ENCODE results near the gene ANO4. TPM values are rescaled to one million over a fixed set of nuclear protein-coding genes. Genes with fewer than 3 reads are reported as not detected.
A peak's percentile ranks its signal among the peaks of the same experiment; 100 is the strongest.

Gene ANO4
- 2.6 TPM for total RNA-seq

DNA sequence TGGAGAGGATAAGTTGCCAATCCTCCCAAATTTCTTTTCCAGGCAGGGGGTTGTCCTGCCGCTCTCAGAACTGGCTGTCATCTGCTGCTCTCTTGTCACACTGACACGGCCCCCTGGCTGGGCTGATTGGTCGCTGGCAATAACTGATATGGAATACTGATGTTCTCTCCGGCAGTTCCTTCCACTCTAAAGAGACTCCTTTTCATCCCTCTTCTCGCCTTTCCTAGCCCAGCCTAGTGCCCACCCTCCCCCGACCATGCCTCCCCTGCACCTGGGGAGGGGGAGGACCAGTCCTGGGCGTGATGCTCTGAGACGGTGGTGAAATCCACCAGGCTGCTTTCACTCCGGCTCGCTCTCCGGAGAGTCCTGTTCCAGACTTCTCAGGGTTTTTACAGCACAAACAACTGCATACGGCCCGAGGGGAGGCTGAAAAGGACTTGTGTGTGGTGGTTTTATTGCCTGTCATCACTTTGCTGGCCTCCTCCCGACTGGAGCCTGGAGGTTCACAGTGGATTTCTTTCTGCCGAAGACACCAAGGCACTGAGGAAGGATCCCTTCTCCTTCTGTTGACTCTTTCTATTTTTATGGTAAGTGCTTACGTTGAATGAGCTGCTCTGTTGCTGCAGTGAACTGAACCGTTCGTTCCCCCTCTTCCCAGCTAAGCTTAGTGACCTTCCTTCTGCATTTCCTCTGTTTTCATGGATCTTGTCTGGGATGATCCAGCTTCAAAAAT is at the start of gene ANO4:
ANO4 (plus strand) TSS at position 336 of the 733 bp plus-strand sequence. CDS start 107,010 bp downstream, outside the sequence.
- peak; percentile 5 for DNase-seq

DNA sequence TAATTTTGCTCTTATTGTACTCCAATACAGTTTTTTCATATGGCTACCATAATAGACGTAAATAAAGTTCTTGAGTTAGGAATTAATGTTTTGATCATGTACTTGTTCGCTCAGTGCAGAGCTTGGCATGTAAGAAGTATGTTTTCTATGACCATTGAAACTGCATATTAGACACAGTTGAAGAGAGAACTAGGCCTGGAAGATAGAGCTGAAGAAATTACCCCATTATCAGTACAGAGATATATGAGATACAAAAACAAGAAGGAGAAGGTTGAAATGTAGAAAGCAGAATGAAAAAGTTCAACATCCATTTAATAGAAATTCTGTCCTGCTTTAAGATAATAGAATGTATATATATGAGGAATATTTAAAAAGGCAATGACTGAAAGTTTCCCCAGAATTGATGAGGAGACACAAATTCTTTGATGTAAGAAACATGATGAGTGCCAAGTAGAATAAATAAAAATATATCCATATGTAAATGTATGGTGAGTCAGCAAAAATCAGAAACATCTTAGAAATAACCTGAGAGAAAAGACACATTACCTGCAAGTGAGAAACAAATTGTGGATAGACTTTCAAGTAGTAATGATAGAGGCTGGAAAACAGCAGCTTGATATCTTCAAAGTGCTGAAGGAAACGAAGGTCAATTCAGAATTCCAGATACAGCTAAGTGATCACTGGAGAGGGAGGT is 49.1 kb upstream of the ANO4 start:
- no peak for DNase-seq

DNA sequence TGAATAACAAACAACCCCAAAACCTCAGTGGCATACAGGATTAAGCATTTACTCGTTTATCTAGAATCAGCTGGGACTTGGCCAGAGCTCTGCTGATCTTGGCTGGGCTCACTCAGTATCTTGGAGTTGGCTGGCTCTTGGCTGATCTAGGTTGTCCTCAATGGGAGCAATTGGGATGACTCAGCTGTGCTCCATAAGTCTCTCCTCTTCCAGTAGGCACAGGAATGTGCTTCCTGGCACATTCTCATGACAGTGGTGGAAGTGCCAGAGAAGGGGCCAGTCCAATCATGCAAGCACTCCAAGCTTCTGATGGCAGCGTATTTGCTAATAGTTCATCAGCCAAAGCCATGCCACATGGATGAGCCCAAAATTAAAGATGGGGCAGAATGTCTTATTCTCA is 41.7 kb upstream of the ANO4 start:
- no peak for DNase-seq

DNA sequence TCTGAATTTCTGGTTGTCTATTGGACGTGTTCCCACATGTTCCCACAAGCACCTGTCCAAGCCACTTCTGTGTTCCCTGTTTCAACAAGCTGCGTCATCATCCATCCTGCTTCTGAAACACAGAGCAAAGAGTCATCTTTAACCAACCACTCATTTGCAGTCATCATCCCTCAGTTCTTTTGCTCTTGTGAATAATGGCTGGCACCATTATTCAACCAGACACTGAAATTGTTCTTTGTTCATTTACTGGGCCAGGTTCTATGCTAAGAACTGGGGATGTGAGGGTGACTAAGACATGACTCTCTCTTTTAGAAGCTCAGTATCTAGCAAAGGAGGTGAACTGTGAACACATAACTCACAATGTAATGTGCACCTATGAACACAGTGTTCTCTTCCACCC is 40.7 kb upstream of the ANO4 start:
- no peak for DNase-seq

DNA sequence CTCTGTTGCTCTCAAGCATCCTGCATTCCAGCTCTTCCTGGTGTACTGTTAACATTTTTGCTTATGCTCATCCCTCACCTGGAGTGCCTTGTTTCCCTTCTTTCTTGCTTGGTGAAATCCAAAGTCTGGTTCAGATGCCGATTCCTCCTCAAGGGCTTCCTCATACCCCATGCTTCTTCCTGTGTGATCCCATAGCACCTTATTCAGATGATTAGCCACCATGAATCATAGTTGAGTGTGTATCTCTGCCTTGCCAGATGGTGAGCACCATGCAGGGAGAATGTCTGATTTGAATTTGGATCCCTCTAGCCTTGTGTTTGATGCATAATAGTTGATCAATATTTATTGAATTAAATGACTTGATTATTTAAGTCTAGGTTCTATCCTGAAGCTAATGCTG is 39.4 kb upstream of the ANO4 start:
- DNase-seq, result no peak

DNA sequence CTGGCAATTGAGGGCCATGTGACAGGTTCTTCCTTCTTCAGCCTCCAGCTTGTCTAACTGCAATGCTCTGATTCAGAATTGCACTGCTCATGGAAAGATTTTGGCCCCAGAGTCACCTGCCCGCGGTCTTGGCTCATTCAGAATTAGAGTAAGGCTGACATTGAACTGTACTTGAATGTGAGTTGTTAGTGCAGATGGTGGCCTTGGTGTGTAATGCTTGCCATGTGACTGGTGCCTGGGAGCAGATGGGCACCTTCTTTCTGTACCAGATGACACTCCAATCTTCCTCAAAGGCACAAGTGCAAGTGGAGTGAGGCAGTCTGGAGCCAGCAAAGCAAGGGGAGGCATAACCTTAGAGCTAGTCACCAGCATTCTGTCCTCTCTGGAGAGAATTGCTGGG is 36.5 kb upstream of the ANO4 start:
- no peak for DNase-seq

DNA sequence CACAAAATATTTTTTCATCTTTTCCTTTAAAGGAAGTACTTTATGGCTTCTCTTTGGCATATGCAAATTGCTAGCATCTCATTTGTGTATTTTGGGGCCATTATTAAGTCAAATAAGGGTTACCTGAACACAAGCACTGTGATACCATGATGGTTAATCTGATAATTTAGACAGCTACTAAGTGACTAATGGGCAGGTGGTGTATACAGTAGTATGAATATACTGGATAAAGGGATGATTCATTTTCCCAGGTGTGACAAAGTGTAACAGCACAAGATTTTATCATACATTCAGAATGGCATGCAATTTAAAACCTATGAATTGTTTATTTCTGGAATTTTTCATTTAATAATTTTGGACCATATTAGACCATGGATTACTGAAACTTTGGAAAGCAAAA is 27.2 kb upstream of the ANO4 start:
- DNase-seq, result no peak

DNA sequence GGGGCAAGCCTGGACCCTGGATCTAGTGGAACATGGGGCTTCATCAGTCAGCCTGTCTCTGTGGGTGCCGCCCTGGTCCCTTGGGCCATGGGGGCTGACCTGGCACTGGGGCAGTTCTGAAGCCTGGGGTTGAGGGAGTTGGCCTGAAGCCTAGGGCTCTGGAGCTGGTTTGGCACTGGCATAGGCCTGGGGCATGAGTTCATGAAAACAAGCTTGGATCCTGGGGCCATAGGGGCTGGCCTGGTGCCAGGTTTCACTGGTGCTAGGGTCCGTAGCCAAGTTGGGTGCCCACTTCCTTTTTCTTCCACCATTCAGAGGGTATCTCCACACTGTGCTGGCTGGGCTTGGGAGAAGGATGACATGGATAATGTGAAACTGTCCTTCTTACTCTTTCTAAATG is 26.6 kb upstream of the ANO4 start:
- no peak for DNase-seq

DNA sequence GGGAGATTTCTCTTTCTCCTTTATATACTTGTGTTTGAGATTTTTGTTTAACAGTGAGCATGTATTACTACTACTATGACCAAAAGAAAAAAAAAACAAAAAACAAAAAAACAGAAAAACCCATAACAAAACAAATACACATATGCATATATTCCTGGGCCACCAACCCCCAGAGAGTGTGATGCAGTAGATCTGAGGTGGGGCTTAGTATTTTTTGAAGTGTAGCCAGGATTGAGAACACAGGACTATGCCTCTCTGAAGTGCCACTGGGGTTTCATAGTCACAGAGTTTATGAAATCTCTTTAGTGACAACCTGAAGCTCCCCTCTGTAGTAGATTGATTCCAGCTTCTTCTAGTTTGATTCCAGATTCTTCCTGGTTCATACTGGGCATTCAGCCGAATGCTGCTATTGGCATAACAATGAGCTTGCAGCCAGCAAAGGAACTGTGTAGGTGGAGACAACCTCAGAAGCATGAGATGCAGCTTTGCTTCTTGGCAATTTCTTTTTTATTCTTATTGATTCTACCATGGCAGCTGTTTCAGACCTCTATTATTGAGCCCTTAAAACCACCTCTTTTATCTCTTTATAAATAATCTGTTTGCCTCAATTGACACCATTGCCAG is 15.5 kb upstream of the ANO4 start:
- no peak for DNase-seq

DNA sequence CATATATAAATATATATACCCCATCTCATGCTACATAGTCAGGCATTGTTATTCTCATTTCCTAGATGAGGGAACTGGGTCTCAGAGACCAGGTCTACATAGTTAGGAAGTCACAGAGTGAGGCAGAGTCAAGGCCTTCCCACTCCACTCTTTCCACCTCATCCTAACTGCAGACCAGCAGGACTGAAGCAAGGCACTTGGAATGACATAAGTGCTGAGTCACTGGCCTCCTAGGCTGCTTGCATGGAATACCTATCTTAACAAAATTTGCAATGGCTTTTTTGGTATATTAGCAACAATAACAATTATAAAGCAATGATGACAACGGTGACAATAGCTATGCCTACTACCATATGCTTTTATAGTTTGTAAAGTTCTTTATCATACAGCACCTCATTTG is 5.4 kb upstream of the ANO4 start:
- no peak for DNase-seq

DNA sequence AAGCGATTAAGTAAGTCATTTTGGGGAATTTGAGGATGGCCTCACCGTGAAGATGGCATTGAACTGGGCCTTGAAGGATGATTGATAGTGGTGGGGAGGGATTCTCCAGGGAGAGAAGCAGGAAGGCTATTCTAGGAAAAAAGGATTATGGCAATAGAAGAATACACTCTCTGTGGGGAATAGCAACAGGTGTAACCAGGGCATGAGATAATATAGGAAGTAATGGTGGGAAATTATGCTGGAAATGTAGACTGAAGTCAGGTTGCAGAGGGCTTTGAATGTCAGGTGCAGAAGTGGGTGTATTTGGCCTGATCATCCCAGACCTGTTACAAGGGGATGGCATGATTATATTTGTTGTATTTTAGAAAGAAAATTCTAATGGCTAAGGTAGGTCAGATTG is 4.6 kb upstream of the ANO4 start:
- DNase-seq, result no peak

DNA sequence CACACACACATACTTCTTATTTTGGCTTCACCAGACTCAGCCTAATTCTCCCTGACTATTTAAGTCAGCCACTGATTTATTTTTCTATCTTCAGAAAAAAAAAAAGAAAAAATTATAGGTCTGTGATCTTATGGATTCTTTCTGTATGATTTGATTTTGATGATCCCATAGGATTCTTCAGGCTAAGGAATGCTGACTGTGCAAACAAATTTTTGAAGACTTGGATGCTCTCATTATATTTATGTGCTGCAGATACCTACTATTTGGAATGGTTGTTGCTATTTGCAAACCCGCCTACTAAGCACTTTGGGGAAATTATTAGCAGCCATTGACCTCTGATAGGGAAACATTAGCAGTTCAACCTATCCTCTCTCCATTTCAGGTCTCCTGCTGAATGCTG is 4.0 kb upstream of the ANO4 start:
- DNase-seq, result no peak

DNA sequence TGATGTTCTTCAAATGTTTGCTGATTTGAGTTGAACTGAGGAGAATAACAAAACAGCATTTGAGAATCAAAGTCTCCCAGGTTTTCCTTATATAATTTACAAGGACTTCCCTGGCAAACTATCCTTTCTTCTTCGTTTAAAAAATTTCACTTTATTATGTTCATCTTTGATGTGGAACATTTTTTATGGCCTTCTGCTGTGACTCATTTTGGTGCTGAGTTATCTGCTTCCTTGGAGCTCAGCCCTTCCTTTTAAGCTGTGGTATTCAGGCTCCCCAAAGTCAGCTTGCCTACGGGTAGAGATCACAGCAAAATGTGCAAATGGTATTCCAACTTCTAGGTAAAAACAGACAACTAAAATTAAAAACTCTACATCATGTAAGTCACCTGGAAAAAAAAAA is 1.4 kb upstream of the ANO4 start:
- DNase-seq, result no peak

DNA sequence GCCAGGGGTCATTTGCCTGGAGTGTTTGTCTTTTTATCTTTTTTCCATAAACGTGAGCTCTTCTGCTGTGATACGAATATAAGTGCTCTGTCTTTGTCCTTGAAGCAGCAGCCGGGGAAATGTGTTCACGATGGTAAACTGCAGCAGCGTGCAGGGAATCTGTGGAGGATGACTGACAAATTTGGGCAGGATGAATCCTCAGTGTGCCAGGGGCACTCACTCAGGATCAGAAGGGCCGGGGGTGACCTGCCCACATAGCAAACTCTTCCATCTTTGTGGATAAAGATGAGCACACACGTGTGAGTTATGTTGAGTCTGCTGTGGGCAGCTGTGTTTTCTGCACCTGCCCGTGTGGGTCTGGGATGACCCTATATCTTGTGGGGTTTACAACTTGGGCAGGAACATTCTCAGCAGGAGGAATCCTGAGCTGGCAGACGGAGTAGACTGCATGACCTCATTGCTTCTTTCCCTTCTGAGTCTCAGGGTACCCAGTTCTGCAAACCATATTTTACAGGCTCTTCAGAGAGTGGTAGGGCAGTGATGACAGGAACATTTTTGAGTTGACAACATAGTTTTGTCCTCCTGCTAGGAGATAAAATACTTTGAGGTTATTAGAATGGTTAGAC is 711 bp downstream of the ANO4 start:
- DNase-seq, result no peak

DNA sequence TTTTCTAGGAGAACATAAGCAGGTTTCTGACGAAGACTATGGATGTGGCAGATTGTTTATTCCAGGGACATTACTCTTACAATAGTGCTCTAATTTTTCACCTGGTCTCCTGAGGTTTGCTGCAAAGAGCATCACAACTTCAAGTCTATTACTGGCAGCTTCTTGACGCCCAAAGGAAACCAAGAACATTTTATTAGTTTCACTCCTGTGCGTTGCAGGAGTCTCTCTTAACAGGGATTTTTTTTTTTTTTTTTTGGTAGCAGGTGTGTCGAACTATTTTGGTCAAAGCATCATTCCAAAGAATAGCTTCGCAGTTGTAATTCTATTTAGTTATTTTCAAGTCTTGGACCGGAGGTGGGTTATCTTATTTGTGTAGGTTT is 1.2 kb downstream of the ANO4 start:
- no peak for DNase-seq

DNA sequence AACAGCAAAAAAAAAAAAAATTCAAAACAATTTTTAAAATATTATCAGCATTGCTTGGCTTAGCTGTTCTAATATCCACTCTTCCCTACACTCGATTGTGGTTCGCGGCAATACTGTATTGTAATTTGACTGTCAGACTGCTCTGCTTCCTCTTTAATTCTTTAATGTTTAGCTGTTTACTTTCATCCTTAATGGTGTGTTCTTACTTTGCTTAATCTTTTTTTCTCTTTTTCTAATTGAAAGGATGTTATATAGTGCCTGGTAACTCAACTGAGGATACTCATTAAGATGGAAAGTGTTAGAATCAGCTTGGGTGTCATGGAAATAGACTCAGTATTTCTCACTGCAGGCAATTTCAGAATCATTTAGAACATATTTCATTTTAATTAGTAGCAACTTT is 2.0 kb downstream of the ANO4 start:
- no peak for DNase-seq

DNA sequence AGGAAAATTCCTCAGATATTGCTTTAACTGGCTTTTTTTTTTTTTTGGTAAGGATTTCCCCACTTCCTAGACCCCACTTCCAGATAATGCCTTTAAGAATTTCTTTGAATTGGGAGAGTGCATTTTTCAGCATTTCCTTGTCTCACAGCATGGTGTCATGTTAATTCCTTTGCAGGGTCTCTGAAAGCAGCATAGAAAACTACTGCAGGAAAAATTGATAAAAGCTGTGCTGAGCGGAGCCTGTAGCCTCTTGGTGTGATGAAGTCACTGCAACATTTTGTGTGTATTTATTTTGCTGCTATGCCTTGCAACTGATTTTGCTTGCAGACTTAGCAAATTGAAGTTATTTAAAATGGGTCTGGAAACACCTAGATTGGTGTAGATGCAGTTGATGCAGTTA is 2.7 kb downstream of the ANO4 start:
- no peak for DNase-seq

DNA sequence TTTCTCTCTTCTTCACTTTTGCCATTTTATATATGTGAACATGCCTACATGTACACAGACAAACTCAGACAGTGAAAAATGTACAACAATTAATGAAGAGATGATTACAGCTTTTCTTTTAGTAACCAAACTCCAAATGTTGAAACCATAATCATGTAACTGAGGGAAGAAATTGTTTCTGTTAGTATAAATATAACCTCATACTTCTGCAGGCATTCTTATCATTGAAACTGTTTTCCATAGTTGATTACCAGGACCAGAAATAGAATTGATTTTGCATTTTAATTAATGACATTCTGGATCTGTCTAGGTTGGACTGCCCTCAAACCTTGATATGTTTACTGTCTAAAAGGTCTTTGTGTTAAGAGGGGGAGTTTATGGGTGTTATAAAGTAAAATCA is 3.2 kb downstream of the ANO4 start:
- no peak for DNase-seq

DNA sequence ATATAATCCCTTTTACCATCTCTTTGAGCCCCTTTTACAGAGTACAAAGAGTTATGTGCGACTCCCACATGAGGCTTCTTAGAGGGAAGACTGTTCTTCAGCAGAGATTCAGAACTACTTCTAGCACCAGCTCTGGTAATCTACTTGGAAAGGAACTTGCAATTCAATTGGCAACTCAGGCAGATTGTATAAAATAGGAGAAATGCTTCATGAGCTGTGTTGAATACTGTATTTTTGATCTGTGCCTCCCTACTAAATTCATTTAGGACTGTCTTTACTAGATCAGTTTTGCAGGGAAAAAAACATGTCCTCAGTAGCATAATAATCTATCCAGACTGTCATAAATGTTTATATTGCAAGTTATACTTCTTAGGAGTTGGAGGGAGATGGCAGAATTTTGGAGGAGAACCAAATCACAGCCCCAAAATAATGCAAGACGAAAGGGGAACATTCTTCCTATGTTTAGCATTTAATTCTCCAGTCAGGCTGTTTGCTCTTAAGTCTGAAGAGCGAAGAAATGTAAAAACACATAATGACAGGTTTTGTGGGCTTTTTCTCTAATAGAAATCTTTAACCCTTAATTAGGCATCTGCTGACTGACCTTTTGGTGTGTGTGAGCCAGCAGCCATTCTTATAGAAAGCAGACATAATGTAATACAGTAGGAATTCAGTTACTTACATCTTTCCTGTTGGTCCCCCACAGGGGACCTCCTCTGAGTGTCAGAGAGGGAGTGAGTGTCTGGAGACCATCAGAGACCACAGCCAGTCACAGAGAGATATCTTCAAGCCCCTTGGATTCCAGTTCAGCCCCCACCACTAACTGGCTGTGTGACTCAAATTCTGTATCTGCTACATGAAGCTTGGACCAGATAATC is 3.9 kb downstream of the ANO4 start:
- no peak for DNase-seq

DNA sequence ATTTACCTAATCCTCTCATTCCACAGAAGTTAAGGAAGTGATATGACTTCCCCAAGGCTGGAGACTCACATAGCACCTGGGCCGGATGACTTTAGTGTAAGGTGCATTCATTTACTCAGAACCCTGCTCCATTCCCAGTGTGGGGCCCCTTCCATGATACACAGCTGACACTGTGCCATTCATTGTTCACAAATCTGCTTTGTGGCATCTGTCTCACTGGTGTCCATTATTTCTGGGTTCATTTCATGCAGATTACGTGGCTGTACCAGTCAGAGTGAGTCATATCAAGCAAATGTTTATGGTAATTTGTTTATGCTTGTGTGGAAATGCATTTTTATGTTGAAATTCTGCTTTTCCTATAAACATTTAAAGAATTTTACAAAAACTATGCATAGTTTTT is 5.2 kb downstream of the ANO4 start:
- no peak for DNase-seq

DNA sequence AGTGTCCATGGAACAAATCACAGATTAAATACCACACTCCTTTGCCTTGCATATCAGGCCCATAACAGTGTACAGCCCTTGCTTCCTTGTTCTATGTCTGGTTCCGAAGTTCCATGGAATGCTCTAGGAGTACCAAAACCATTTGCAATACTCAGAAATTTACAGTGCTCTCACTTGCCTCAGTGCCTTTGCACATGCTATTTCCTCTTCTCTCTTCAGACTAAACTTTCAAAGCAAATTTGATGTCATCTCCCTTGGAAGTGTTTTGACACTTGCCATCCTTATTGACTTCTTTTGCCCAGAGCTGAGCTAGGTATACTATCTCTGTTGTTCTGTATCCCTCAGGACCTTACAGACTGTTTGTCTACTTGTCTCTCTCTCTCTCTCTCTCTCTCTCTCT is 6.1 kb downstream of the ANO4 start:
- DNase-seq, result no peak

DNA sequence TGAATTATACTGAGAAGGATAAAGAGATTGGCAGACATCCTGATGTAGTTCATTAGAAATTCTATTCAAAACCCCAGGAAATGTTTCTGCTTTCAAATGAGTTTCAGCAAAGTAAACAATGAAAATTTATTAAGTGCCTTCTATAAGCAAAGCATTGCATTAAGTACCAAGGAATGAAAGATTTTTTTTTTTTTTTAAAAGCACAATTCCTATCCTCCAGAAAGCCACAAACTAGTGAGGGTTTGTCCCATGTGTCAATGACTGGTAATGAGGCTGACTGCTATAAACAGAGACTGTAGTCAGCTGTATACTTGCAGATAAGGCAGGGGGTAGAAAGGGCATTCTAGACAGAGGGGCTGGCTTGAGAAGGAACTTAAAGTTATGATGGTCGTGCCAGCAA is 6.7 kb downstream of the ANO4 start:
- DNase-seq, result no peak

Measured in tongue (tissue), 2 donors.